ENCODE results near the gene ACTN1.

ACTN1 gene

DNA sequence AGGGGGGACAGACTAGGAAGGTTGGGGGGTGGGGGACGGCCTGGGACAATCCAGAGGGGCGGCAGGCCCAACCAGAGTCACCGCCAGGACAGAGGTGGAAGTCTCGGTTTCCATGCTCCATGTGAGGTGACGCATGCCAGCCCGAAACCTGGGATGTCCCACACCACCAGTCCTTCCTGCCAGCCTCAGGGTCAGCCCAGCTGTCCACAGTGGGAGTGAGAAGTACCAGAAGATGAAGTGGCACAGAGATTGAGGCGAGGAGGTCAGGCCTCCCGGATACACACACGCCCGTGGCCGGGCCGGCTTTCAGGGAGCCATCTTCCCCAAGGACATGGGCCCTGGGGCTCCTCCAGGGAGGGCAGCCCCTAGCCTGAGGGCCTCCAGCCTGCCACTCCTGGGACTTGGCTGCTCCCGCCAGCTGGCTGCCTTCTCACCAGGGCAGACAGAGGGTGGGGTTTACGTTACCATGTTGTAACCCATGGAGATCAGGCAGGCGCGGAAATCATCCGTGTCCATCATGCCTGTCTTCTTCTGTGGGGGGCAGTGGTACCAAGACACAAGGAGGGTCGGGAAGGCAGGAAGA is 101.0 kb downstream of the ACTN1 start:
- TF ChIP-seq, protein P1, sequence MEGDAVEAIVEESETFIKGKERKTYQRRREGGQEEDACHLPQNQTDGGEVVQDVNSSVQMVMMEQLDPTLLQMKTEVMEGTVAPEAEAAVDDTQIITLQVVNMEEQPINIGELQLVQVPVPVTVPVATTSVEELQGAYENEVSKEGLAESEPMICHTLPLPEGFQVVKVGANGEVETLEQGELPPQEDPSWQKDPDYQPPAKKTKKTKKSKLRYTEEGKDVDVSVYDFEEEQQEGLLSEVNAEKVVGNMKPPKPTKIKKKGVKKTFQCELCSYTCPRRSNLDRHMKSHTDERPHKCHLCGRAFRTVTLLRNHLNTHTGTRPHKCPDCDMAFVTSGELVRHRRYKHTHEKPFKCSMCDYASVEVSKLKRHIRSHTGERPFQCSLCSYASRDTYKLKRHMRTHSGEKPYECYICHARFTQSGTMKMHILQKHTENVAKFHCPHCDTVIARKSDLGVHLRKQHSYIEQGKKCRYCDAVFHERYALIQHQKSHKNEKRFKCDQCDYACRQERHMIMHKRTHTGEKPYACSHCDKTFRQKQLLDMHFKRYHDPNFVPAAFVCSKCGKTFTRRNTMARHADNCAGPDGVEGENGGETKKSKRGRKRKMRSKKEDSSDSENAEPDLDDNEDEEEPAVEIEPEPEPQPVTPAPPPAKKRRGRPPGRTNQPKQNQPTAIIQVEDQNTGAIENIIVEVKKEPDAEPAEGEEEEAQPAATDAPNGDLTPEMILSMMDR (conservative IDR thresholded peaks at IDR 0.05), result no peak
- no peak overlapping the region for H3K27ac ChIP-seq

DNA sequence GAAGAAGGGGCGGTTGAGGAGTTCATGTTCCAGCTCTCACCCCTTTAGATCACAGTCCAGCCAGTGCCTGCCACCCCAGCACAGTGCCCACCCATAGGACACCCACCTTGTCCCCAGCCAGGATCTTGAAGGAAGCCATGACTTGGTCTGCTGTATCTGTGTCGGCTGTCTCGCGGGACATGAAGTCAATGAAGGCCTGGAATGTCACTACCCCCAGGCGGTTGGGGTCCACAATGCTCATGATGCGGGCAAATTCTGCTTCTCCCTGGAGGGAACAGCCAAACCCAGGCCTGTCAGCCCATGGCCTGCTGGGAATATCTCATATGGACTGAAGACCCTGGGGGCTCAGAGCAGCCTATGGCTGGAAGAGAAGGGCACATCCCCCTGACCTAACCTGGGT is 102.1 kb downstream of the ACTN1 start:
- TF ChIP-seq, protein P1 (conservative IDR thresholded peaks at IDR 0.05), result no peak
- no peak overlapping the region for H3K27ac ChIP-seq

DNA sequence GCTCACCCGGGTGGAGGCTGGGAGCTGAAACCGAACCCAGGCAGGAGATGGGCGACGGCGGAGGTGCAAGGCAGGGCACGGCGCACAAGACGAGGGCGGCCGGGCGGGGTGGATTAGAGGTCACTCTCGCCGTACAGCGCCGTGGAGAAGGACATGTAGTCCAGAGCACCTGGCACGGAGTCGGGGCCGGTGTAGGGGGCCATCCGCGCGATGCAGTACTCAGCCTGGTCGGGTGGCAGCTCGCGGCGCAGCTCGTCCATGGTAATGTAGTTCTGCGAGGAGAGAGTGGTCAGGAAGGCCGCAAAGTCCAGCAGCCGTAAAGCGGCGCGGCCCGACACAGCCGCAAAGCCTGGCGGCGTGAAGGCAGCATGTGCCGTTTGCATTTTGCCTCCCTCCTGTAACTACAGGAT is 104.4 kb downstream of the ACTN1 start:
- no peak overlapping the region for H3K27ac ChIP-seq

DNA sequence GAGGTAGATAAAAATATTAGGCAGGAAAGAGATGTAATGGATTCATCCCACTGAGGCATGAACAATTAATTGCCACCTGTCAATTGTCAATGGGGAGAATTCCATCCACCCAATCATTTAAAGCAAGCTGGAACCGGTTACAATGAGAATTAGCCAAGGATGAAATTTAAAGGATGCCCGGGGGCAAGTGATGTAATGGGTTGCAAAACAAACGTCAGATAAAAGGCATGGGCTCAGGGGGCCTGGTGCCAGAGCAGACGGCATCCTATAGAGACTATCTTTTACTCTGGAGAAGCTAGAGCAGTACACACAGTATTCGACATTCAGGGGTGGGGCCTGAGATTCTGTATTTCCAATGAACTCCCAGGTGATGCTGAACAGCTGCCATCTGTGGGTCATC is 105.7 kb downstream of the ACTN1 start:
- TF ChIP-seq, protein P1 (conservative IDR thresholded peaks at IDR 0.05), result no peak

More for the DNA sequence above, 104.4 kb downstream of the ACTN1 start:
- TF ChIP-seq, protein P1 (conservative IDR thresholded peaks at IDR 0.05), result no peak

DNA sequence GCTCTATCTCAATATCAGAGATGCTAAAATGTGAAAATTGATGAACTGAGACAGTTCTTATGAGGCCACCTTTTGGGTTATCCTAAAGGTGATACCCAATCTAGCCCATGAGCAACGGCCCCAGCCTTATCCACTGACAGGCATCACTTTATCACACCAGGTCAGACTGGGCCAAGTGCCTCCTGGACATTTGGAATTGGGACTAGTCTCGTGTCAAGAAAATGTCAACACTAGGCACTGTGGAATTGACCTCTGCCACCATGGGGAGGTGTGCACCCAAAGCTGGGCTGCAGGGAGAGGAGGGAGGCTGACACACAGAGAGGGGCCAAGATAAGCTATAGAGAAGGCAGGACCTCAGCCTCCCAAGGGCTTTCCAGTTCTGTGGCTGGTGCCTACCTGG is 107.7 kb downstream of the ACTN1 start:
- TF ChIP-seq, protein P1 (conservative IDR thresholded peaks at IDR 0.05), result no peak
- H3K27ac ChIP-seq, result no peak overlapping the region

More for the DNA sequence above, 105.7 kb downstream of the ACTN1 start:
- H3K27ac ChIP-seq, result no peak overlapping the region

DNA sequence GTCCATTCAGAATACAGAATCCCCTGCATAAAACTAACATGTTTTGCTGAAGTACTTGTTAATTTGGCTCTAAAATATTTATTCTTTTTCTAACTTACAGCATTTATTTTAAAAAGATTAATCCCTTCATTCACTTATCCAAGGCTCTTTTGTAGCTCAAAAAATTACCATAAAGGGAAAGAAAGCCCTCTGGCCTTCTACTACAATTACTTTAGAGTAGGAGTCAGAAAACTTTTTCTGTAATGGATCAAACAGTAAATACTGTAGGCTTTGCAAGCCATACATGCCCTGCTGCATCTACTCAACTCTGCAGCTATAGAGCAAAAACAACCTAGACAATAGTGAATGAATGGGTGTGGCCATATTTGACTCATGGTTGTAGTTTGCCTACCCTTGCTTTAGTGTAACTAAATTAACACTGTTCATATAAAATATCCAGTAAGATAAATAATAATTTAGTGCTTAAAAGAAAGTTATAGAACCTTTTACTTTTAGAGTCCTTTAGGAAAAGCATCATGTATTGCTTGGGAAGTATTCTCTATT is 112.0 kb downstream of the ACTN1 start:
- TF ChIP-seq, protein P1 (conservative IDR thresholded peaks at IDR 0.05), result no peak
- no peak overlapping the region for H3K27ac ChIP-seq

DNA sequence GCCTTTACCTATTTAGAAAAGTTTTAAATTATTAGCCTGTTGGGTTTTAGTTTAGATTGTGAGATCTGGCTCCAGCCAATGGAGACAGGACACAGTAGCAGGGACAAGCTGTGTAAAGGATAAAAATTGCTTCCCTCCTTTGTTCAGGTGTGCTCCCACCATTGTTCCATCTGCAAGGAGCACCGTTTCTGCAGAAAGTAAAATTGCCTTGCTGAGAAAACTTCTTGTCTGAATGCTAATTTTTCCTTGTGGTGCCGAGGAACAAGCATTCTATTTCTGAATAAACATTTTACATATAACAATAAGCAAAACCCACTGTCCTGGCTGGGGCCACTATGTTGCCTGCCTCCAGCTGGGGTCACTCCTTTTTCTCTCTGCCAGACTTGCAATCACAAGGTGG is 113.6 kb downstream of the ACTN1 start:
- no peak overlapping the region for H3K27ac ChIP-seq
- TF ChIP-seq, protein P1 (conservative IDR thresholded peaks at IDR 0.05), result no peak

Data from VCaP (cell line).